Ishikawa (cell line): ENCODE data around the gene KLHDC4.
A peak's percentile ranks its signal among the peaks of the same experiment; 100 is the strongest.

Source experiments
- CEBPB ChIP-seq: IDR thresholded peaks from 2 replicates; pipeline ENCODE4 v1.6.1; 2012
- EP300 ChIP-seq: IDR thresholded peaks from 2 replicates; pipeline ENCODE4 v1.6.1; 2012; ENCODE audit warnings: borderline replicate concordance
- FOXM1 ChIP-seq: IDR thresholded peaks from 2 replicates; pipeline ENCODE4 v1.6.1; 2012; ENCODE audit warnings: low read depth, borderline replicate concordance
- MAX ChIP-seq: IDR thresholded peaks from 2 replicates; pipeline ENCODE4 v1.6.1; 2012
- RAD21 ChIP-seq: IDR thresholded peaks from 2 replicates; pipeline ENCODE4 v1.6.1; 2012; ENCODE audit warnings: low read depth
- REST ChIP-seq: IDR thresholded peaks from 2 replicates; pipeline ENCODE4 v1.6.1; 2012; ENCODE audit warnings: low read depth, mild to moderate bottlenecking
- TAF1 ChIP-seq: IDR thresholded peaks from 2 replicates; pipeline ENCODE4 v1.6.1; 2012; ENCODE audit warnings: low read depth, mild to moderate bottlenecking
- TCF12 ChIP-seq: IDR thresholded peaks from 2 replicates; pipeline ENCODE4 v1.6.1; 2012; ENCODE audit warnings: low read depth
- TF ChIP-seq, protein P1 (sequence below): IDR thresholded peaks from 2 replicates; pipeline ENCODE4 v1.6.1; 2012

GRCh38 chr16:87784812-87785211 lies 19.0 kb upstream of the KLHDC4 start:
- TF ChIP-seq MAX (peak; percentile 66), RAD21 (no peak), CEBPB (no peak), FOXM1 (no peak), TAF1 (no peak), EP300 (no peak), REST (no peak), TCF12 (no peak)
- TF ChIP-seq, protein P1, sequence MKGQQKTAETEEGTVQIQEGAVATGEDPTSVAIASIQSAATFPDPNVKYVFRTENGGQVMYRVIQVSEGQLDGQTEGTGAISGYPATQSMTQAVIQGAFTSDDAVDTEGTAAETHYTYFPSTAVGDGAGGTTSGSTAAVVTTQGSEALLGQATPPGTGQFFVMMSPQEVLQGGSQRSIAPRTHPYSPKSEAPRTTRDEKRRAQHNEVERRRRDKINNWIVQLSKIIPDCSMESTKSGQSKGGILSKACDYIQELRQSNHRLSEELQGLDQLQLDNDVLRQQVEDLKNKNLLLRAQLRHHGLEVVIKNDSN = no peak
